K562 (cell line): ENCODE data around the gene RNF25. TPM values are rescaled to one million over a fixed set of nuclear protein-coding genes. Genes with fewer than 3 reads are reported as not detected.

ENCODE experiments used
- CHD2 ChIP-seq: IDR thresholded peaks from 2 replicates; pipeline ENCODE4 v1.6.1; 2011; ENCODE audit warnings: low read depth, low read length
- FIP1L1 ChIP-seq: fragments of 200-400 bp; formaldehyde crosslinking; IDR thresholded peaks from 2 replicates; pipeline ENCODE4 v1.6.1; 2018; ENCODE audit warnings: mild to moderate bottlenecking, low read depth, low read length; ENCODE audit not compliant: poor library complexity, severe bottlenecking
- FOS ChIP-seq: IDR thresholded peaks from 3 replicates; pipeline ENCODE4 v1.6.1; 2011; ENCODE audit not compliant: insufficient read length; ENCODE audit errors: extremely low read depth
- GATA2 ChIP-seq: sonication (generic); formaldehyde crosslinking; IDR thresholded peaks from 2 replicates; pipeline ENCODE4 v1.4.0; 2020; ENCODE audit warnings: mild to moderate bottlenecking, missing genetic modification reagents
- MYC ChIP-seq, 2 experiments: fragments of 250-450 bp in 1 of 2; sonication (Bioruptor Pico) in 1 of 2; IDR thresholded peaks; 2 replicates each; pipeline versions ENCODE4 v1.5.1 to v1.6.1; 2012 to 2021; ENCODE audit warnings: low read depth in 2 of 2, borderline replicate concordance in 1 of 2, improper control_type of control experiment in 1 of 2, low read length in 1 of 2, mild to moderate bottlenecking in 1 of 2, moderate library complexity in 1 of 2
- NFATC3 ChIP-seq: fragments of 450-650 bp; IDR thresholded peaks from 2 replicates; pipeline ENCODE4 v1.6.1; 2017; ENCODE audit warnings: mild to moderate bottlenecking
- POLR2G ChIP-seq: fragments of 200-400 bp; formaldehyde crosslinking; IDR thresholded peaks from 2 replicates; pipeline ENCODE4 v1.6.1; 2017; ENCODE audit warnings: low read depth, mild to moderate bottlenecking, antibody characterized with exemption, low read length, moderate library complexity
- POLR2H ChIP-seq: IDR thresholded peaks from 2 replicates; pipeline ENCODE4 v1.6.1; 2016; ENCODE audit warnings: missing genetic modification characterization, low read depth, mild to moderate bottlenecking, control low read depth, missing compliant biosample characterization, moderate library complexity
- SAFB ChIP-seq: fragments of 200-400 bp; formaldehyde crosslinking; IDR thresholded peaks from 2 replicates; pipeline ENCODE4 v1.6.1; 2017; ENCODE audit warnings: low read depth, low read length, borderline replicate concordance
- SAFB2 ChIP-seq: fragments of 200-400 bp; formaldehyde crosslinking; IDR thresholded peaks from 2 replicates; pipeline ENCODE4 v1.6.1; 2018; ENCODE audit warnings: borderline replicate concordance, low read length, low read depth, moderate library complexity; ENCODE audit not compliant: severe bottlenecking
- SETDB1 ChIP-seq: IDR thresholded peaks from one replicate; pipeline ENCODE4 v1.6.1; 2012; ENCODE audit warnings: low read length, control low read depth, inconsistent platforms
- SIN3A ChIP-seq, 2 experiments: fragments of 150-350 bp in 1 of 2; IDR thresholded peaks; 2 replicates each; pipeline ENCODE4 v1.6.1; 2011 to 2016; ENCODE audit warnings: borderline replicate concordance in 2 of 2, low read depth in 2 of 2, low read length in 2 of 2, mild to moderate bottlenecking in 2 of 2, moderate library complexity in 2 of 2; ENCODE audit not compliant: control insufficient read depth in 1 of 2
- TAF15 ChIP-seq: fragments of 200-400 bp; formaldehyde crosslinking; IDR thresholded peaks from 2 replicates; pipeline ENCODE4 v1.6.1; 2017; ENCODE audit warnings: mild to moderate bottlenecking, low read depth, low read length, moderate library complexity
- TBP ChIP-seq: optimal IDR thresholded peaks from 2 replicates; pipeline ENCODE3; 2011; ENCODE audit warnings: low read depth, low read length, improper control_type of control experiment
- ZNF146 ChIP-seq: IDR thresholded peaks from one replicate; pipeline ENCODE4 v1.6.1; 2018; ENCODE audit warnings: missing compliant biosample characterization; ENCODE audit not compliant: unreplicated experiment
- ZNF224 ChIP-seq: sonication (generic); formaldehyde crosslinking; IDR thresholded peaks from 2 replicates; pipeline ENCODE4 v1.8.0; 2022; ENCODE audit warnings: mild to moderate bottlenecking, missing genetic modification reagents
- ZNF24 ChIP-seq: fragments of 450-650 bp; IDR thresholded peaks from 2 replicates; pipeline ENCODE4 v1.6.1; 2016
- polyA plus RNA-seq, 8 experiments: library from polyadenylated mRNA; depleted of rRNA in 4 of 8; stranded (reverse) in 5 of 8; unstranded in 3 of 8; fragments of >200 nt; fragmentation: Nextera tagmentation in 2 of 8; fragmentation: Illumina TruSeq in 1 of 8; extraction: Ambion mirVana in 2 of 8; extraction: Trizol in 1 of 8; gene quantifications; 2 replicates each; pipeline versions ENCODE4 v1.2.1 to v1.2.3, GENCODE V29; 2011 to 2014; ENCODE audit warnings: inconsistent platforms in 1 of 8, missing spikeins in 1 of 8
- total RNA-seq, 7 experiments: library from RNA; depleted of rRNA in 6 of 7; stranded (reverse); fragments of >200 nt in 6 of 7; fragmentation: Illumina TruSeq in 2 of 7; extraction: Trizol in 2 of 7; gene quantifications; 2 replicates each; pipeline versions ENCODE4 v1.2.1 to v1.2.3, GENCODE V29; 2011 to 2021; ENCODE audit warnings: low replicate concordance in 1 of 7
- TF ChIP-seq, protein P1 (sequence below): fragments of 450-650 bp; IDR thresholded peaks from 2 replicates; pipeline ENCODE4 v1.6.1; 2016; ENCODE audit warnings: borderline replicate concordance
- TF ChIP-seq, protein P2 (sequence below): fragments of 250-450 bp; sonication (Bioruptor Pico); IDR thresholded peaks from 2 replicates; pipeline ENCODE4 v1.8.0; 2021; ENCODE audit warnings: moderate library complexity, mild to moderate bottlenecking, inconsistent platforms
- TF ChIP-seq, protein P3 (sequence below): fragments of 450-650 bp; formaldehyde crosslinking; IDR thresholded peaks from 2 replicates; pipeline ENCODE4 v1.4.0; 2022; ENCODE audit warnings: mild to moderate bottlenecking, moderate library complexity
- TF ChIP-seq, protein P4 (sequence below), 3 experiments: IDR thresholded peaks in 2 of 3; conservative IDR thresholded peaks in 1 of 3; 2 replicates each; pipeline ENCODE4 v1.5.1; 2011 to 2012; ENCODE audit warnings: low read length in 3 of 3, mild to moderate bottlenecking in 3 of 3, control low read depth in 2 of 3, improper control_type of control experiment in 1 of 3, inconsistent platforms in 1 of 3, low read depth in 1 of 3, mixed read lengths in 1 of 3, moderate library complexity in 1 of 3; ENCODE audit not compliant: insufficient read depth in 2 of 3

Gene RNF25
- total and polyA plus RNA-seq, 9 of the 15 experiments (the other 6 are each of a cell fraction or from before 2014, with no cell fraction given), result 2.3 to 49.8 (median 20.5) TPM

DNA sequence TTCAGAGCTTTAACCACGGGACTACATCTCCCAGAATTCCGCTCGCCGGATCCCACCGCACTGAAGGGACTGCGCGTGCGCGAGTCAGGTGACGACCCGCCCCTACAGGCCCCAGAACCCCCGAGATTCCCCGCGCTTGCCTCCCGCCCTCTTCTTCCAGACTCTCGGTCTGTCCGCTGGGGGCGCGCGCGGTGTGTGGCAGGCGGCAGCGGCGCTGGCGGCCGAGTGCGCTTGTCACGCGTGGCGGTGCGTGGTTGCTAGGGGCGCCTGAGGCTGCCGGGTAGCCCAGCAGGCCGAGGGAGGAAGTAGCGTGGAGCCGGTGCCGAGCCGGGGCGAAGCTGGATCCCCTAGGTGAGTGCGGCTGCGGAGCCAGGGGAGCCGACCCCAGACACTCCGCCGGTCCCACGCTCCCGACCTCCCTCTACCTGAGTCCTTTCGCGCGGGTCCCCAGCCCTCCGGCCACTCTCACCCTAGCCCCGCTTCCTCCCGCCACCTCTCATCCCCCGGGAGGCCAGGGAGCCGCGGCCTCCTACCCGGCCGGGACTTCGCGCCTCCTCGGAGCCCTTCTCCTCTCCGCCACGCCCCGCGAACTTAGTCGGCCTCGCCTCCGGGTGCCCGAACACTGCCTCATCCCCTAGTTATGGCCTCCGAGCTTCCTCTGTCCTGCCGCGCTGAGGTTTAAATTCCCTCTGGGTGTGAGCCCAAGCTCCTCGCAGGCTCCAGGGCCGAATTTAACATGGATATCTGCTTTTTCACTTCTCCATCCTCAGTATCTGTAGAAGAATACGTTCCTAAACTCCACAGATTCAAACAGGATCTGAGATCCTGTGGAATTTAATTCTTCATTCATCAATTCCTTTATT lies 39.1 kb upstream of the RNF25 start, which contains the start of gene TTLL4 (continued):
- TF ChIP-seq, protein P1, sequence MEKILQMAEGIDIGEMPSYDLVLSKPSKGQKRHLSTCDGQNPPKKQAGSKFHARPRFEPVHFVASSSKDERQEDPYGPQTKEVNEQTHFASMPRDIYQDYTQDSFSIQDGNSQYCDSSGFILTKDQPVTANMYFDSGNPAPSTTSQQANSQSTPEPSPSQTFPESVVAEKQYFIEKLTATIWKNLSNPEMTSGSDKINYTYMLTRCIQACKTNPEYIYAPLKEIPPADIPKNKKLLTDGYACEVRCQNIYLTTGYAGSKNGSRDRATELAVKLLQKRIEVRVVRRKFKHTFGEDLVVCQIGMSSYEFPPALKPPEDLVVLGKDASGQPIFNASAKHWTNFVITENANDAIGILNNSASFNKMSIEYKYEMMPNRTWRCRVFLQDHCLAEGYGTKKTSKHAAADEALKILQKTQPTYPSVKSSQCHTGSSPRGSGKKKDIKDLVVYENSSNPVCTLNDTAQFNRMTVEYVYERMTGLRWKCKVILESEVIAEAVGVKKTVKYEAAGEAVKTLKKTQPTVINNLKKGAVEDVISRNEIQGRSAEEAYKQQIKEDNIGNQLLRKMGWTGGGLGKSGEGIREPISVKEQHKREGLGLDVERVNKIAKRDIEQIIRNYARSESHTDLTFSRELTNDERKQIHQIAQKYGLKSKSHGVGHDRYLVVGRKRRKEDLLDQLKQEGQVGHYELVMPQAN, result peak; percentile 79; the same call in 1 of the 2 replicates
- TF ChIP-seq POLR2G, result peak; percentile 91
- TF ChIP-seq ZNF224 (CRISPR knock-in tag), result no peak
- TF ChIP-seq CHD2, result peak; percentile 50; the same call in 1 of the 2 replicates
- TF ChIP-seq, protein P2, sequence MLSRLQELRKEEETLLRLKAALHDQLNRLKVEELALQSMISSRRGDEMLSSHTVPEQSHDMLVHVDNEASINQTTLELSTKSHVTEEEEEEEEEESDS, result no peak
- TF ChIP-seq ZNF146, result no peak
- TF ChIP-seq ZNF24, result peak; percentile 60; the same call in 1 of the 2 replicates
- TF ChIP-seq TBP, result peak; percentile 69
- TF ChIP-seq TAF15, result no peak
- TF ChIP-seq NFATC3, result no peak
- no peak for TF ChIP-seq SAFB2
- TF ChIP-seq, protein P3, sequence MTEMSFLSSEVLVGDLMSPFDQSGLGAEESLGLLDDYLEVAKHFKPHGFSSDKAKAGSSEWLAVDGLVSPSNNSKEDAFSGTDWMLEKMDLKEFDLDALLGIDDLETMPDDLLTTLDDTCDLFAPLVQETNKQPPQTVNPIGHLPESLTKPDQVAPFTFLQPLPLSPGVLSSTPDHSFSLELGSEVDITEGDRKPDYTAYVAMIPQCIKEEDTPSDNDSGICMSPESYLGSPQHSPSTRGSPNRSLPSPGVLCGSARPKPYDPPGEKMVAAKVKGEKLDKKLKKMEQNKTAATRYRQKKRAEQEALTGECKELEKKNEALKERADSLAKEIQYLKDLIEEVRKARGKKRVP (CRISPR knock-in tag), result no peak
- TF ChIP-seq SAFB, result peak; percentile 99
- no peak for TF ChIP-seq POLR2H (tag)
- TF ChIP-seq SETDB1, result no peak
- no peak for TF ChIP-seq GATA2 (CRISPR knock-in tag)
- TF ChIP-seq MYC (IDR thresholded peaks at IDR 0.05; ENCODE audit: low read depth, low read length), result peak; percentile 80; the same call in 1 of the 2 replicates
- no peak for TF ChIP-seq MYC (CRISPR knock-in tag; IDR thresholded peaks at IDR 0.05; ENCODE audit: borderline replicate concordance, low read depth)
- TF ChIP-seq, protein P4, sequence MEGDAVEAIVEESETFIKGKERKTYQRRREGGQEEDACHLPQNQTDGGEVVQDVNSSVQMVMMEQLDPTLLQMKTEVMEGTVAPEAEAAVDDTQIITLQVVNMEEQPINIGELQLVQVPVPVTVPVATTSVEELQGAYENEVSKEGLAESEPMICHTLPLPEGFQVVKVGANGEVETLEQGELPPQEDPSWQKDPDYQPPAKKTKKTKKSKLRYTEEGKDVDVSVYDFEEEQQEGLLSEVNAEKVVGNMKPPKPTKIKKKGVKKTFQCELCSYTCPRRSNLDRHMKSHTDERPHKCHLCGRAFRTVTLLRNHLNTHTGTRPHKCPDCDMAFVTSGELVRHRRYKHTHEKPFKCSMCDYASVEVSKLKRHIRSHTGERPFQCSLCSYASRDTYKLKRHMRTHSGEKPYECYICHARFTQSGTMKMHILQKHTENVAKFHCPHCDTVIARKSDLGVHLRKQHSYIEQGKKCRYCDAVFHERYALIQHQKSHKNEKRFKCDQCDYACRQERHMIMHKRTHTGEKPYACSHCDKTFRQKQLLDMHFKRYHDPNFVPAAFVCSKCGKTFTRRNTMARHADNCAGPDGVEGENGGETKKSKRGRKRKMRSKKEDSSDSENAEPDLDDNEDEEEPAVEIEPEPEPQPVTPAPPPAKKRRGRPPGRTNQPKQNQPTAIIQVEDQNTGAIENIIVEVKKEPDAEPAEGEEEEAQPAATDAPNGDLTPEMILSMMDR (IDR thresholded peaks at IDR 0.05 in 2 of 3, conservative IDR thresholded peaks at IDR 0.05 in 1 of 3; ENCODE audit: insufficient read depth in 2 of 3, low read depth in 1 of 3, low read length in 3 of 3), result peak; percentile 71 to 89 (median 81)
- peak; percentile 53 for TF ChIP-seq FIP1L1
- TF ChIP-seq SIN3A (IDR thresholded peaks at IDR 0.05; ENCODE audit: borderline replicate concordance in 2 of 2, control insufficient read depth in 1 of 2, low read depth in 2 of 2, low read length in 2 of 2), result peak; percentile 46 to 85; a peak in 1 of 4 replicates
- TF ChIP-seq FOS, result no peak
